ENCODE results near the gene DSTN.

DSTN gene

GRCh38 chr20:17638835-17639407 is 69.0 kb downstream of the DSTN start:
- no peak for DNase-seq (ENCODE audit: low spot score)

GRCh38 chr20:17640146-17640874 is 70.4 kb downstream of the DSTN start:
- DNase-seq (ENCODE audit: low spot score): no peak

- DNase-seq (ENCODE audit: low spot score): no peak
Measured at GRCh38 chr20:17640875-17641378, 71.1 kb downstream of the DSTN start.

GRCh38 chr20:17641520-17641964 is 71.7 kb downstream of the DSTN start:
- no peak for DNase-seq (ENCODE audit: low spot score)

GRCh38 chr20:17641993-17642392 is 72.1 kb downstream of the DSTN start:
- no peak for DNase-seq (ENCODE audit: low spot score)

- no peak for DNase-seq (ENCODE audit: low spot score)
Measured at GRCh38 chr20:17642404-17643269, 72.8 kb downstream of the DSTN start.

GRCh38 chr20:17643531-17644188 is 73.8 kb downstream of the DSTN start:
- no peak for DNase-seq (ENCODE audit: low spot score)

GRCh38 chr20:17644451-17644850 is 74.6 kb downstream of the DSTN start:
- no peak for DNase-seq (ENCODE audit: low spot score)

- DNase-seq (ENCODE audit: low spot score): no peak
Measured at GRCh38 chr20:17645010-17645409, 75.1 kb downstream of the DSTN start.

- DNase-seq (ENCODE audit: low spot score): no peak
Measured at GRCh38 chr20:17645546-17646208, 75.8 kb downstream of the DSTN start.

GRCh38 chr20:17646209-17646960 is 76.5 kb downstream of the DSTN start:
- DNase-seq (ENCODE audit: low spot score): no peak

GRCh38 chr20:17646961-17647301 is 77.1 kb downstream of the DSTN start:
- no peak for DNase-seq (ENCODE audit: low spot score)

GRCh38 chr20:17647391-17648314 is 77.8 kb downstream of the DSTN start:
- no peak for DNase-seq (ENCODE audit: low spot score)

GRCh38 chr20:17648315-17648646 is 78.4 kb downstream of the DSTN start:
- no peak for DNase-seq (ENCODE audit: low spot score)

- DNase-seq (ENCODE audit: low spot score): no peak
Measured at GRCh38 chr20:17648791-17649730, 79.2 kb downstream of the DSTN start.

GRCh38 chr20:17650301-17651128 is 80.6 kb downstream of the DSTN start:
- no peak for DNase-seq (ENCODE audit: low spot score)

- no peak for DNase-seq (ENCODE audit: low spot score)
Measured at GRCh38 chr20:17651129-17651759, 81.4 kb downstream of the DSTN start.

All from RKO (cell line).